Caco-2 (cell line): ENCODE data around the gene KLHL26. TPM values are rescaled to one million over a fixed set of nuclear protein-coding genes. Genes with fewer than 3 reads are reported as not detected.

ENCODE experiments used
- BruUV-seq: library from RNA; stranded (reverse); fragments of 400-500 nt; replicated peaks from 2 replicates; lab custom pipeline; 2021; lab: Mats Ljungman, UMichigan
- CTCF ChIA-PET: fragments of 300-600 bp; sonication (Branson Sonifier 250); formaldehyde crosslinking; loops from one replicate; lab custom pipeline; 2022; ENCODE audit warnings: antibody characterized with exemption; lab: Charles Lee
- POLR2A ChIA-PET: fragments of 300-600 bp; sonication (Branson Sonifier 250); formaldehyde crosslinking; loops from one replicate; lab custom pipeline; 2022; ENCODE audit warnings: antibody characterized with exemption; lab: Charles Lee
- DNase-seq, 2 experiments: peaks; one replicate each; pipeline versions ENCODE4 v3.0.0 to v3.0.0-alpha.2; 2020 to 2022
- H3K27me3 ChIP-seq: replicated peaks from 2 replicates; pipeline ENCODE4 v1.6.0; 2011; ENCODE audit warnings: low read length; ENCODE audit not compliant: control insufficient read depth, insufficient read depth
- H3K36me3 ChIP-seq: 2 replicates; pipeline ENCODE4 v1.5.1; 2011; ENCODE audit warnings: low read length; ENCODE audit not compliant: control insufficient read depth, insufficient read depth
- H3K4me1 ChIP-seq: fragments of 250-450 bp; sonication (Bioruptor Pico); 2 replicates; pipeline ENCODE4 v1.5.1; 2020; ENCODE audit warnings: mild to moderate bottlenecking
- H3K4me3 ChIP-seq: 2 replicates; pipeline ENCODE4 v1.5.1; 2011; ENCODE audit warnings: low read depth, mild to moderate bottlenecking, control low read depth, low read length
- H3K9me3 ChIP-seq: fragments of 250-450 bp; sonication (Bioruptor Pico); 2 replicates; pipeline ENCODE4 v1.5.1; 2020; ENCODE audit warnings: mild to moderate bottlenecking, moderate library complexity
- H3K27ac Mint-ChIP-seq: one replicate; pipeline ENCODE4 v1.8.0; 2022; ENCODE audit warnings: mixed read lengths; ENCODE audit not compliant: unreplicated experiment
- H3K27me3 Mint-ChIP-seq: one replicate; pipeline ENCODE4 v1.8.0; 2022; ENCODE audit warnings: mixed read lengths; ENCODE audit not compliant: insufficient read depth, unreplicated experiment
- H3K36me3 Mint-ChIP-seq: one replicate; pipeline ENCODE4 v1.8.0; 2022; ENCODE audit warnings: mild to moderate bottlenecking, mixed read lengths; ENCODE audit not compliant: insufficient read depth, unreplicated experiment
- H3K4me1 Mint-ChIP-seq: one replicate; pipeline ENCODE4 v1.8.0; 2022; ENCODE audit warnings: low read depth, mixed read lengths; ENCODE audit not compliant: unreplicated experiment
- H3K4me3 Mint-ChIP-seq: one replicate; pipeline ENCODE4 v1.8.0; 2022; ENCODE audit warnings: mild to moderate bottlenecking, moderate library complexity, mixed read lengths; ENCODE audit not compliant: unreplicated experiment
- H3K9me3 Mint-ChIP-seq: one replicate; pipeline ENCODE4 v1.8.0; 2022; ENCODE audit warnings: mixed read lengths; ENCODE audit not compliant: unreplicated experiment
- intact Hi-C: fragments of 100-400 bp; cut with micrococcal nuclease; formaldehyde crosslinking; loops from one replicate; pipeline ENCODE4 v1.10.0; 2022; ENCODE audit not compliant: unreplicated experiment
- total RNA-seq: library from RNA; stranded (reverse); gene quantifications from 2 replicates; pipeline ENCODE4 v1.2.3, GENCODE V29; 2022
- TF ChIP-seq, protein P1 (sequence below), 2 experiments: fragments of 200-600 bp in 1 of 2; IDR thresholded peaks; 1 replicate in 1 of 2; 2 replicates in 1 of 2; pipeline versions ENCODE4 v1.5.1 to v1.8.0; 2011 to 2022; ENCODE audit warnings: antibody characterized with exemption in 1 of 2, control low read depth in 1 of 2, inconsistent platforms in 1 of 2, low read depth in 1 of 2, low read length in 1 of 2, mild to moderate bottlenecking in 1 of 2, moderate library complexity in 1 of 2; ENCODE audit not compliant: insufficient read depth in 1 of 2, severe bottlenecking in 1 of 2, unreplicated experiment in 1 of 2

KLHL26 gene
- total RNA-seq, 1 experiment from 2014 or later: 9.8 TPM

DNA sequence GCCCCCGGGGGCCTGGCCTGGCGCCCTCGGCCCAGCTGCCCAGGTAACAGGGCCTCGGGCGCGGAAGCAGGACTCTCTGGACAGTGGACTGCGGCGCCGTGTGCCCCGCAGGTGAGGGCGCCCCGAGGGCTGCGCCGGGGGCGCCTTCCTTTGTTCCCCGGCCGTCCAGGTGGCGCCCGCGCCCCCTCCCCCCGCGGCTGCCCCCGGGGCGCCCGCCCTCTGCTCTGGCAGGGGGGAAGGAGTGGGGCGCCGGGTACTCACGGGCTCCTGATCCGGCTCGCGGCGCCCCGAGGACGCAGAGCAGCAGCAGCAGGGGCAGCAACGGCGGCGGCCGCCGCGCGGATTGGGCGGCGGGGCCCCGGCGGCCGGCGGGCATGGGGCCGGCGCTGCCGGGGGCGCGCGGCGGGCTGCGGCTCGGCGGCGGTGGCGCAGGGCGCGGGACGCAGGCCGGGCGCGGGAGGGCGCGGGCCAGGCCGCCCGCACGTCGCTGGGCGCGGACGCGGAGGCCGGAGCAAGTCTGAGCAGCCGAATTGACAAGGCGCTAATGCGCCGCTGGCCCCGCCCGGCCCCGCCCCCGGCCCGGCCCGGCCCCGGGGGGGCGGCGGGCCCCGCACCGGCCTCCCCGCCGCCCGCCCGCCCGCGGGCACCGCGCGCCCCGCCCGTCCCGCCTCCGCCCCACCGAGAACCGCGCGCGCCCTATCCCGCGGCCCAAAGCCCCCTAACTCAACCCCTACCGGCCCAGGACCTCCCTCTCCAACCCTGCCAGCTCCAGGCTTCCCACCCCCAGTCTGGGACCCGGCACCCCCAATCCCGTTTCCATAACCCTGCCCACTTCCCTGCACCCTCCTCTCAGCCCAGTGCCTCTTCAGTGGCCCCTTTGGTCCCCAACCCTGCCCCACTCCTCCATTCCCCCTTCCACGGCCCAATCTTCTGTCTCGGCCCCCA lies 30.3 kb upstream of the KLHL26 start, which contains the start of gene CRLF1:
Gene CRLF1 (minus strand): TSS at position 519 of the 945 bp plus-strand sequence. CDS start 143 bp downstream, at position 376.
- CTCF ChIA-PET: interaction anchor here (0.7 kb wide), 1 partner anchor 9 kb away, joined by 3 read pairs; no protein-coding TSS in a partner anchor
- H3K9me3 Mint-ChIP-seq: no peaks in the 10 kb centered on the region
- no peak for DNase-seq
- H3K4me1 Mint-ChIP-seq: peaks cover 14% of the 10 kb centered on the region
- H3K27ac Mint-ChIP-seq: no peak within 1 kb of the TSS
- peak within 1 kb of the TSS; percentile 23 for H3K4me3 ChIP-seq
- H3K27me3 ChIP-seq: peaks cover 9% of the 10 kb centered on the region
- intact Hi-C loops: loop anchor here (1.0 kb wide), 1 partner anchor 13 kb away; no protein-coding TSS in a partner anchor
- BruUV-seq: no TSS peak
- H3K27me3 Mint-ChIP-seq: peaks cover 29% of the 10 kb centered on the region
- no peaks in the 10 kb centered on the region for H3K36me3 Mint-ChIP-seq
- peaks cover 26% of the 10 kb centered on the region for H3K4me1 ChIP-seq
- POLR2A ChIA-PET: no interaction called here
- H3K4me3 Mint-ChIP-seq: peak within 1 kb of the TSS; percentile 66
- no peaks in the 10 kb centered on the region for H3K36me3 ChIP-seq
- TF ChIP-seq, protein P1, sequence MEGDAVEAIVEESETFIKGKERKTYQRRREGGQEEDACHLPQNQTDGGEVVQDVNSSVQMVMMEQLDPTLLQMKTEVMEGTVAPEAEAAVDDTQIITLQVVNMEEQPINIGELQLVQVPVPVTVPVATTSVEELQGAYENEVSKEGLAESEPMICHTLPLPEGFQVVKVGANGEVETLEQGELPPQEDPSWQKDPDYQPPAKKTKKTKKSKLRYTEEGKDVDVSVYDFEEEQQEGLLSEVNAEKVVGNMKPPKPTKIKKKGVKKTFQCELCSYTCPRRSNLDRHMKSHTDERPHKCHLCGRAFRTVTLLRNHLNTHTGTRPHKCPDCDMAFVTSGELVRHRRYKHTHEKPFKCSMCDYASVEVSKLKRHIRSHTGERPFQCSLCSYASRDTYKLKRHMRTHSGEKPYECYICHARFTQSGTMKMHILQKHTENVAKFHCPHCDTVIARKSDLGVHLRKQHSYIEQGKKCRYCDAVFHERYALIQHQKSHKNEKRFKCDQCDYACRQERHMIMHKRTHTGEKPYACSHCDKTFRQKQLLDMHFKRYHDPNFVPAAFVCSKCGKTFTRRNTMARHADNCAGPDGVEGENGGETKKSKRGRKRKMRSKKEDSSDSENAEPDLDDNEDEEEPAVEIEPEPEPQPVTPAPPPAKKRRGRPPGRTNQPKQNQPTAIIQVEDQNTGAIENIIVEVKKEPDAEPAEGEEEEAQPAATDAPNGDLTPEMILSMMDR (IDR thresholded peaks at IDR 0.05; ENCODE audit: insufficient read depth in 1 of 2, low read depth in 1 of 2, low read length in 1 of 2, severe bottlenecking in 1 of 2, unreplicated experiment in 1 of 2): no peak
- H3K9me3 ChIP-seq: no peaks in the 10 kb centered on the region

DNA sequence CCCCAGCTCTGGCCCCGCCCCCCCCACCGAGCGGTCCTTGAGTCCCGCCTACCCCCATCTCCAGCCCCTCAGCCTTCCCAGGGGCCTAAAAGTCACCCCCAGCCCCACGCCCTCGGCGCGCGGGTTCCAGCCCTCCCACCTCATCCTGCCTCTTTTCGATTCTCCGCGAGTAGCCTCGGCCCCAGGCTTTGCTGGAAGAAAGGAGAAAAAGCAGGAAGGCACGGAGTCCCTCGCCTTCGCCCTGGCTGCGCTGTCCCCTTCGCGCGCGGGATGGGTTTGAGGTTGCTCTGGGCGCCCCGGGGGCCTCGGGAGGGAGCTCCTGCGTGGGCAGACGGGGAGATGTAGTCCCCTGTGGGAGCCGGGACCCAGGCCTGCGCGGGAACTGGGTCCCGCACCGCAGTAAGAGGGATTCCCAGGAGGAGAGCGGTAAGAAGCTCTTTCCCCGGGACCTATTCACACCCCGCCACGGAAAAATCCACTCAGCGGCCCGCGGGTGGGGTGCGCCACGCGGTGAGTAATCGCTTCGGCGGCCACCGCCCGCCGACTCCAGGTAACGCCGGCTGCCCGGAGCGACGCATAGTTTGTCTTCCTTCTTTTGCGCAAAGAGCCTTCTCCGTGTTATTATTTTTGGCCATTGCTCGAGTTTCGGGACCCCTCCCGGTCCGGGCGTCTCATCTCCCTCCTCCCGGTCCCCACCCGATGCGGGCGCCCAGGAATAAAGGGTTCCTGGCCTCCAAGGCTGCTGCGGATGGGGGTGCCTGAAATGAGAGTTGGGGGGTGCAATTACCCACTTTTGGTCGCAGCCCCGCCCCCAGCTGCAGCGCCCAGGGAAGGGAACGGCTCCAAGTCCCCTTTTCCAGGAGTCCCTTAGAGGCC lies 29.4 kb upstream of the KLHL26 start:
- peak overlapping the region; percentile 23 for H3K4me3 ChIP-seq
- no TSS peak for BruUV-seq
- TF ChIP-seq, protein P1 (IDR thresholded peaks at IDR 0.05; ENCODE audit: insufficient read depth in 1 of 2, low read depth in 1 of 2, low read length in 1 of 2, severe bottlenecking in 1 of 2, unreplicated experiment in 1 of 2): no peak
- intact Hi-C loops: no loop called here
- Mint-ChIP-seq H3K27ac (no peak overlapping the region), H3K36me3 (no peaks in the 10 kb centered on the region), H3K27me3 (peaks cover 32% of the 10 kb centered on the region), H3K4me3 (peak overlapping the region; percentile 66), H3K9me3 (no peaks in the 10 kb centered on the region), H3K4me1 (peaks cover 19% of the 10 kb centered on the region)
- no peak for DNase-seq
- CTCF ChIA-PET: interaction anchor here (0.7 kb wide), 1 partner anchor 10 kb away, joined by 3 read pairs; no protein-coding TSS in a partner anchor
- H3K36me3 ChIP-seq: no peaks in the 10 kb centered on the region
- peaks cover 35% of the 10 kb centered on the region for H3K4me1 ChIP-seq
- POLR2A ChIA-PET: no interaction called here
- H3K27me3 ChIP-seq: peaks cover 17% of the 10 kb centered on the region
- no peaks in the 10 kb centered on the region for H3K9me3 ChIP-seq
